HG03558 (cell line): ENCODE data around the gene DNASE1.

ENCODE experiments used
- ATAC-seq: cut with Tn5 transposase; IDR thresholded peaks from one replicate; pipeline ENCODE4 v1.9.1; 2021; ENCODE audit warnings: moderate number of reproducible peaks; ENCODE audit not compliant: unreplicated experiment; ENCODE audit errors: extremely low read depth

Gene DNASE1

GRCh38 chr16:3661922-3662321 is 7.4 kb downstream of the DNASE1 start:
- no peak for ATAC-seq

- ATAC-seq, result no peak
These were observed 8.1 kb downstream of the DNASE1 start for GRCh38 chr16:3662601-3663000.

- no peak for ATAC-seq
These were observed 9.9 kb downstream of the DNASE1 start for GRCh38 chr16:3664187-3664896.

- ATAC-seq, result no peak
These were observed 11.0 kb downstream of the DNASE1 start for GRCh38 chr16:3665508-3665907.

- ATAC-seq, result no peak
These were observed 14.1 kb downstream of the DNASE1 start for GRCh38 chr16:3668626-3669025.

- no peak for ATAC-seq
These were observed 14.6 kb downstream of the DNASE1 start for GRCh38 chr16:3669082-3669481.

- ATAC-seq, result no peak
These were observed 16.2 kb downstream of the DNASE1 start for GRCh38 chr16:3670711-3671110.

- ATAC-seq, result no peak
These were observed 16.9 kb downstream of the DNASE1 start for GRCh38 chr16:3671424-3671823.

GRCh38 chr16:3672571-3673041 is 18.1 kb downstream of the DNASE1 start:
- no peak for ATAC-seq

GRCh38 chr16:3673201-3673600 is 18.7 kb downstream of the DNASE1 start:
- no peak for ATAC-seq

- no peak for ATAC-seq
These were observed 19.3 kb downstream of the DNASE1 start for GRCh38 chr16:3673676-3674377.

- no peak for ATAC-seq
These were observed 20.2 kb downstream of the DNASE1 start for GRCh38 chr16:3674513-3675295.

GRCh38 chr16:3675601-3676130 is 21.2 kb downstream of the DNASE1 start:
- ATAC-seq, result no peak

- ATAC-seq, result no peak
These were observed 23.5 kb downstream of the DNASE1 start for GRCh38 chr16:3677994-3678393.

GRCh38 chr16:3681206-3681605 is 26.7 kb downstream of the DNASE1 start:
- ATAC-seq, result no peak

- ATAC-seq, result no peak
These were observed 32.5 kb downstream of the DNASE1 start for GRCh38 chr16:3687021-3687420.

- ATAC-seq, result no peak
These were observed 33.3 kb downstream of the DNASE1 start for GRCh38 chr16:3687792-3688191.

- no peak for ATAC-seq
These were observed 35.2 kb downstream of the DNASE1 start for GRCh38 chr16:3689731-3690130.

- no peak for ATAC-seq
These were observed 36.0 kb downstream of the DNASE1 start for GRCh38 chr16:3690470-3690928.

GRCh38 chr16:3690980-3691720 is 36.7 kb downstream of the DNASE1 start:
- ATAC-seq, result no peak
